IMR-90 (cell line): Measurements from ENCODE around the gene TMEM154. TPM values are rescaled to one million over a fixed set of nuclear protein-coding genes. Genes with fewer than 3 reads are reported as not detected.

Experiments used
- ATAC-seq: fragments of 200-7000 bp; cut with Tn5 transposase; 2 replicates; pipeline ENCODE4 v1.9.1; 2020; ENCODE audit warnings: low read depth, mild to moderate bottlenecking, moderate library complexity
- BruUV-seq: library from RNA; stranded (reverse); fragments of 400-500 nt; replicated peaks from 2 replicates; lab custom pipeline; 2021; lab: Mats Ljungman, UMichigan
- CTCF ChIA-PET: fragments of 300-600 bp; formaldehyde crosslinking; extraction: SDS; loops from one replicate; lab custom pipeline; 2021; ENCODE audit warnings: antibody characterized with exemption; lab: Yijun Ruan, JAX
- POLR2A ChIA-PET: fragments of 300-600 bp; sonication (Branson Sonifier 250); formaldehyde crosslinking; loops from one replicate; lab custom pipeline; 2022; ENCODE audit warnings: antibody characterized with exemption; ENCODE audit not compliant: unreplicated experiment; lab: Charles Lee
- DNase-seq: peaks from one replicate; pipeline ENCODE4 v3.0.0; 2013
- H2AFZ ChIP-seq: replicated peaks from 2 replicates; pipeline ENCODE3; 2013; ENCODE audit warnings: low read length, mild to moderate bottlenecking; ENCODE audit not compliant: poor library complexity
- H2AK5ac ChIP-seq: 2 replicates; pipeline ENCODE4 v1.6.1; 2013; ENCODE audit warnings: low read depth, low read length, inconsistent platforms
- H2AK9ac ChIP-seq: replicated peaks from 2 replicates; pipeline ENCODE3; 2013; ENCODE audit warnings: mild to moderate bottlenecking, low read depth, low read length, moderate library complexity; ENCODE audit not compliant: poor library complexity
- H2BK120ac ChIP-seq: 2 replicates; pipeline ENCODE4 v1.6.1; 2013; ENCODE audit warnings: low read depth, low read length, inconsistent platforms
- H2BK15ac ChIP-seq: 3 replicates; pipeline ENCODE4 v1.6.1; 2013; ENCODE audit warnings: low read depth, low read length, inconsistent platforms
- H2BK20ac ChIP-seq: 2 replicates; pipeline ENCODE4 v1.6.1; 2013; ENCODE audit warnings: low read depth, mild to moderate bottlenecking, inconsistent platforms, low read length, moderate library complexity
- H2BK5ac ChIP-seq: 2 replicates; pipeline ENCODE4 v1.6.1; 2013; ENCODE audit warnings: mild to moderate bottlenecking, low read depth, low read length, inconsistent platforms; ENCODE audit not compliant: poor library complexity, severe bottlenecking
- H3K14ac ChIP-seq: replicated peaks from 2 replicates; pipeline ENCODE4 v1.6.1; 2013; ENCODE audit warnings: low read depth, low read length, inconsistent platforms
- H3K18ac ChIP-seq: 2 replicates; pipeline ENCODE4 v1.6.1; 2013; ENCODE audit warnings: low read depth, low read length, control low read depth
- H3K23ac ChIP-seq: 2 replicates; pipeline ENCODE4 v1.6.1; 2013; ENCODE audit warnings: low read depth, low read length, inconsistent platforms
- H3K27ac ChIP-seq: 2 replicates; pipeline ENCODE4 v1.5.1; 2013; ENCODE audit warnings: mild to moderate bottlenecking, control low read depth, low read length; ENCODE audit not compliant: insufficient read depth
- H3K27me3 ChIP-seq: 2 replicates; pipeline ENCODE4 v1.6.1; 2013; ENCODE audit warnings: low read length; ENCODE audit not compliant: control insufficient read depth, insufficient read depth
- H3K36me3 ChIP-seq: 2 replicates; pipeline ENCODE4 v1.6.1; 2013; ENCODE audit warnings: low read length, mixed read lengths; ENCODE audit not compliant: control insufficient read depth, insufficient read depth
- H3K4ac ChIP-seq: 2 replicates; pipeline ENCODE4 v1.6.1; 2013; ENCODE audit warnings: low read depth, low read length, inconsistent platforms
- H3K4me1 ChIP-seq: 2 replicates; pipeline ENCODE4 v1.6.1; 2013; ENCODE audit warnings: low read length, mixed read lengths; ENCODE audit not compliant: control insufficient read depth, insufficient read depth
- H3K4me2 ChIP-seq: 2 replicates; pipeline ENCODE4 v1.6.1; 2013; ENCODE audit warnings: low read depth, mild to moderate bottlenecking, control low read depth, low read length, moderate library complexity
- H3K4me3 ChIP-seq: 2 replicates; pipeline ENCODE4 v1.5.1; 2013; ENCODE audit warnings: low read depth, mild to moderate bottlenecking, control low read depth, low read length, moderate library complexity; ENCODE audit not compliant: insufficient read depth
- H3K56ac ChIP-seq: 2 replicates; pipeline ENCODE4 v1.6.1; 2013; ENCODE audit warnings: low read length, inconsistent platforms; ENCODE audit not compliant: insufficient read depth; ENCODE audit errors: extremely low read depth
- H3K79me1 ChIP-seq, 2 experiments: 2 replicates each; pipeline ENCODE4 v1.6.1; 2013; ENCODE audit warnings: low read length in 2 of 2, inconsistent platforms in 1 of 2, low read depth in 1 of 2
- H3K9ac ChIP-seq: 2 replicates; pipeline ENCODE4 v1.6.1; 2013; ENCODE audit warnings: low read depth, low read length, control low read depth
- H3K9me1 ChIP-seq: 2 replicates; pipeline ENCODE4 v1.6.1; 2013; ENCODE audit warnings: low read length, inconsistent platforms; ENCODE audit not compliant: insufficient read depth
- H3K9me3 ChIP-seq: 2 replicates; pipeline ENCODE4 v1.6.1; 2013; ENCODE audit warnings: low read length; ENCODE audit not compliant: control insufficient read depth, insufficient read depth
- H4K20me1 ChIP-seq: 2 replicates; pipeline ENCODE4 v1.6.1; 2013; ENCODE audit warnings: low read length, inconsistent platforms; ENCODE audit not compliant: insufficient read depth
- H4K5ac ChIP-seq: 2 replicates; pipeline ENCODE4 v1.6.1; 2013; ENCODE audit warnings: mild to moderate bottlenecking, low read depth, low read length, control low read depth
- H4K8ac ChIP-seq, 2 experiments: 2 replicates each; pipeline ENCODE4 v1.6.1; 2013; ENCODE audit warnings: low read depth in 2 of 2, low read length in 2 of 2, control low read depth in 1 of 2, inconsistent platforms in 1 of 2
- H4K91ac ChIP-seq: 2 replicates; pipeline ENCODE4 v1.6.1; 2013; ENCODE audit warnings: low read depth, low read length, inconsistent platforms; ENCODE audit not compliant: insufficient read depth
- BHLHE40 ChIP-seq: fragments of 150-350 bp; IDR thresholded peaks from 2 replicates; pipeline ENCODE4 v1.6.1; 2016; ENCODE audit warnings: mild to moderate bottlenecking, low read depth, low read length
- CEBPB ChIP-seq: IDR thresholded peaks from 2 replicates; pipeline ENCODE4 v1.6.1; 2012; ENCODE audit warnings: low read depth, low read length, improper control_type of control experiment
- CHD1 ChIP-seq: IDR thresholded peaks from 2 replicates; pipeline ENCODE4 v1.6.1; 2012; ENCODE audit warnings: low read depth, low read length, improper control_type of control experiment
- CTCF ChIP-seq: conservative IDR thresholded peaks from 2 replicates; pipeline ENCODE4 v1.5.1; 2012; ENCODE audit warnings: mild to moderate bottlenecking, low read depth, low read length, improper control_type of control experiment
- FOS ChIP-seq: fragments of 150-350 bp; IDR thresholded peaks from 2 replicates; pipeline ENCODE4 v1.6.1; 2016; ENCODE audit warnings: low read depth, low read length
- MAFK ChIP-seq: IDR thresholded peaks from 2 replicates; pipeline ENCODE4 v1.6.1; 2012; ENCODE audit warnings: low read depth, low read length, improper control_type of control experiment
- MAZ ChIP-seq: IDR thresholded peaks from 2 replicates; pipeline ENCODE4 v1.6.1; 2012; ENCODE audit warnings: low read depth, mild to moderate bottlenecking, low read length, improper control_type of control experiment, moderate library complexity, borderline replicate concordance
- MXI1 ChIP-seq: IDR thresholded peaks from 2 replicates; pipeline ENCODE4 v1.6.1; 2012; ENCODE audit warnings: low read depth, mild to moderate bottlenecking, low read length, moderate library complexity, borderline replicate concordance
- NFE2L2 ChIP-seq: fragments of 150-350 bp; IDR thresholded peaks from 2 replicates; pipeline ENCODE4 v1.6.1; 2016; ENCODE audit warnings: low read depth, mild to moderate bottlenecking, low read length
- POLR2A ChIP-seq: IDR thresholded peaks from 2 replicates; pipeline ENCODE4 v1.6.1; 2012; ENCODE audit warnings: mild to moderate bottlenecking, low read depth, low read length
- RAD21 ChIP-seq: IDR thresholded peaks from 2 replicates; pipeline ENCODE4 v1.6.1; 2012; ENCODE audit warnings: low read length, improper control_type of control experiment
- RCOR1 ChIP-seq: IDR thresholded peaks from 2 replicates; pipeline ENCODE4 v1.6.1; 2012; ENCODE audit warnings: mild to moderate bottlenecking, low read length, improper control_type of control experiment; ENCODE audit not compliant: insufficient replicate concordance
- RFX5 ChIP-seq: IDR thresholded peaks from 2 replicates; pipeline ENCODE4 v1.8.0; 2012; ENCODE audit warnings: low read depth, mild to moderate bottlenecking, low read length, moderate library complexity
- SMC3 ChIP-seq: fragments of 150-350 bp; IDR thresholded peaks from 2 replicates; pipeline ENCODE4 v1.6.1; 2016; ENCODE audit warnings: low read depth, mild to moderate bottlenecking, antibody characterized with exemption, low read length, moderate library complexity
- WGBS, 2 experiments: methylation state at CpG; one replicate each; pipeline versions ENCODE4 v1.1.5 to v1.1.7; 2013; ENCODE audit warnings: missing lambda C conversion rate in 2 of 2; ENCODE audit not compliant: insufficient read length in 1 of 2; ENCODE audit errors: extremely low coverage in 2 of 2; 5-methylcytosine and 5-hydroxymethylcytosine counted together
- dilution Hi-C: fragments of 300-500 bp; cut with HindIII; formaldehyde crosslinking; loops from one replicate; pipeline ENCODE4 v1.14.3; 2018; ENCODE audit warnings: low sequenced_read_pairs; ENCODE audit not compliant: unreplicated experiment
- in situ Hi-C: fragments of 300-500 bp; cut with MboI; formaldehyde crosslinking; loops from 3 replicates; pipeline ENCODE4 v1.14.3; 2019; ENCODE audit warnings: low sequenced_read_pairs, inconsistent platforms, mixed read lengths
- intact Hi-C: fragments of 100-400 bp; cut with micrococcal nuclease; formaldehyde crosslinking; loops from 2 replicates; pipeline ENCODE4 v1.10.0; 2022
- polyA plus RNA-seq, 3 experiments: library from polyadenylated mRNA; depleted of rRNA; stranded (reverse); fragments of >200 nt; gene quantifications; 2 replicates each; pipeline ENCODE4 v1.2.3, GENCODE V29; 2012; ENCODE audit warnings: low replicate concordance in 1 of 3
- total RNA-seq: library from RNA; depleted of rRNA; stranded (reverse); fragments of >200 nt; gene quantifications from 2 replicates; pipeline ENCODE4 v1.2.3, GENCODE V29; 2012
- TF ChIP-seq, protein P1 (sequence below): fragments of 150-350 bp; IDR thresholded peaks from 2 replicates; pipeline ENCODE4 v1.6.1; 2017; ENCODE audit warnings: mild to moderate bottlenecking, antibody characterized with exemption, low read length, low read depth
- TF ChIP-seq, protein P2 (sequence below): fragments of 150-350 bp; IDR thresholded peaks from 2 replicates; pipeline ENCODE4 v1.6.1; 2016; ENCODE audit warnings: low read depth, mild to moderate bottlenecking, low read length, moderate library complexity, borderline replicate concordance

TMEM154 gene
- total and polyA plus RNA-seq, 2 of the 4 experiments (the other 2 are of a cell fraction) = 0.12 to 0.18 TPM

GRCh38 chr4:152606753-152607152, 73.0 kb downstream of the TMEM154 start:
- Histone ChIP-seq H2BK20ac (no peak overlapping the region), H4K20me1 (no peaks in the 10 kb centered on the region), H2BK120ac (no peak overlapping the region), H3K9me3 (no peaks in the 10 kb centered on the region), H3K4me3 (no peak overlapping the region), H3K56ac (no peak overlapping the region), H3K9ac (no peak overlapping the region), H3K4me2 (no peak overlapping the region; the same call in 1 of the 2 replicates), H3K9me1 (no peaks in the 10 kb centered on the region), H3K4me1 (peaks cover 2% of the 10 kb centered on the region; the same call in 1 of the 2 replicates), H3K79me1 (no peaks in the 10 kb centered on the region), H2AFZ (no peak overlapping the region), H3K18ac (no peak overlapping the region), H4K5ac (no peak overlapping the region), H2BK15ac (no peak overlapping the region), H3K14ac (no peak overlapping the region), H3K27me3 (peaks cover 17% of the 10 kb centered on the region), H3K36me3 (no peaks in the 10 kb centered on the region), H3K23ac (no peak overlapping the region), H2AK9ac (no peak overlapping the region), H4K8ac (no peak overlapping the region), H2AK5ac (no peak overlapping the region), H3K27ac (no peak overlapping the region), H3K4ac (no peak overlapping the region), H2BK5ac (no peak overlapping the region), H4K91ac (no peak overlapping the region)
- TF ChIP-seq, protein P1, sequence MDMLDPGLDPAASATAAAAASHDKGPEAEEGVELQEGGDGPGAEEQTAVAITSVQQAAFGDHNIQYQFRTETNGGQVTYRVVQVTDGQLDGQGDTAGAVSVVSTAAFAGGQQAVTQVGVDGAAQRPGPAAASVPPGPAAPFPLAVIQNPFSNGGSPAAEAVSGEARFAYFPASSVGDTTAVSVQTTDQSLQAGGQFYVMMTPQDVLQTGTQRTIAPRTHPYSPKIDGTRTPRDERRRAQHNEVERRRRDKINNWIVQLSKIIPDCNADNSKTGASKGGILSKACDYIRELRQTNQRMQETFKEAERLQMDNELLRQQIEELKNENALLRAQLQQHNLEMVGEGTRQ = no peak
- TF ChIP-seq SMC3 (no peak), MXI1 (no peak), MAZ (no peak), RAD21 (no peak), CHD1 (no peak), BHLHE40 (no peak), CEBPB (no peak), MAFK (no peak), CTCF (no peak), FOS (no peak), NFE2L2 (no peak), POLR2A (no peak), RCOR1 (no peak), RFX5 (no peak)
- TF ChIP-seq, protein P2, sequence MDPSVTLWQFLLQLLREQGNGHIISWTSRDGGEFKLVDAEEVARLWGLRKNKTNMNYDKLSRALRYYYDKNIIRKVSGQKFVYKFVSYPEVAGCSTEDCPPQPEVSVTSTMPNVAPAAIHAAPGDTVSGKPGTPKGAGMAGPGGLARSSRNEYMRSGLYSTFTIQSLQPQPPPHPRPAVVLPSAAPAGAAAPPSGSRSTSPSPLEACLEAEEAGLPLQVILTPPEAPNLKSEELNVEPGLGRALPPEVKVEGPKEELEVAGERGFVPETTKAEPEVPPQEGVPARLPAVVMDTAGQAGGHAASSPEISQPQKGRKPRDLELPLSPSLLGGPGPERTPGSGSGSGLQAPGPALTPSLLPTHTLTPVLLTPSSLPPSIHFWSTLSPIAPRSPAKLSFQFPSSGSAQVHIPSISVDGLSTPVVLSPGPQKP = no peak
- in situ Hi-C loops = no loop called here
- 0% methylated on average over 1 of the region's 8 CpGs; no CpG with 5 or more reads in 1 of the 2 experiments for WGBS, 2 experiments
- dilution Hi-C loops = no loop called here
- ChIA-PET CTCF (interaction anchor here (0.6 kb wide), 1 partner anchor 89 kb away, joined by 3 read pairs; no protein-coding TSS in a partner anchor), POLR2A (no interaction called here)
- intact Hi-C loops = no loop called here
- no peak; the same call in 1 of the 2 replicates for ATAC-seq
- DNase-seq = no peak
- BruUV-seq = no TSS peak
